Measurements from ENCODE around the gene VPS13D.

Gene VPS13D

GRCh38 chr1:12186679-12186985 lies 43.2 kb upstream of the VPS13D start:
- no peak for TF ChIP-seq EZH2 (optimal IDR thresholded peaks at IDR 0.05; ENCODE audit: low read depth, low read length)
- TF ChIP-seq CTCF (IDR thresholded peaks at IDR 0.05; ENCODE audit: low read length): no peak
- no peak for TF ChIP-seq EZH2phosphoT487 (IDR thresholded peaks at IDR 0.05; ENCODE audit: low read length)
- Histone ChIP-seq H3K27ac (ENCODE audit: low read length) (no peak overlapping the region), H3K4me1 (ENCODE audit: low read length) (no peaks in the 10 kb centered on the region), H3K9me2 (replicated peaks; ENCODE audit: insufficient read depth, low read length) (no peaks in the 10 kb centered on the region), H3K9me3 (replicated peaks; ENCODE audit: insufficient read depth, low read length) (no peaks in the 10 kb centered on the region), H3K27me3 (replicated peaks; ENCODE audit: insufficient read depth, low read length) (no peaks in the 10 kb centered on the region), H3K36me3 (replicated peaks; ENCODE audit: insufficient read depth, low read length) (no peaks in the 10 kb centered on the region), H4K20me1 (ENCODE audit: insufficient read depth, low read length) (no peaks in the 10 kb centered on the region), H3K4me2 (ENCODE audit: low read depth, low read length) (no peak overlapping the region), H3K9ac (ENCODE audit: low read length) (no peak overlapping the region), H2AFZ (ENCODE audit: low read length) (no peak overlapping the region), H3F3A (ENCODE audit: insufficient read depth, low read length) (no peaks in the 10 kb centered on the region), H3K79me2 (ENCODE audit: low read length) (0 out of 2 replicates have a peak, but pooled peaks cover 7% of the 10 kb centered on the region), H3K4me3 (ENCODE audit: low read length) (no peak overlapping the region)
- no peak for DNase-seq

- H3K27ac ChIP-seq (ENCODE audit: low read length): no peak overlapping the region
- H3K9me3 ChIP-seq (replicated peaks; ENCODE audit: insufficient read depth, low read length): no peaks in the 10 kb centered on the region
- no peaks in the 10 kb centered on the region for H3K4me1 ChIP-seq (ENCODE audit: low read length)
- H4K20me1 ChIP-seq (ENCODE audit: insufficient read depth, low read length): no peaks in the 10 kb centered on the region
- TF ChIP-seq EZH2 (optimal IDR thresholded peaks at IDR 0.05; ENCODE audit: low read depth, low read length) (no peak), EZH2phosphoT487 (IDR thresholded peaks at IDR 0.05; ENCODE audit: low read length) (no peak), CTCF (IDR thresholded peaks at IDR 0.05; ENCODE audit: low read length) (no peak)
- H3F3A ChIP-seq (ENCODE audit: insufficient read depth, low read length): no peaks in the 10 kb centered on the region
- no peak overlapping the region for H2AFZ ChIP-seq (ENCODE audit: low read length)
- H3K79me2 ChIP-seq (ENCODE audit: low read length): 0 out of 2 replicates have a peak, but pooled peaks cover 7% of the 10 kb centered on the region
- no peaks in the 10 kb centered on the region for H3K36me3 ChIP-seq (replicated peaks; ENCODE audit: insufficient read depth, low read length)
- H3K4me2 ChIP-seq (ENCODE audit: low read depth, low read length): no peak overlapping the region
- no peak for DNase-seq
- H3K27me3 ChIP-seq (replicated peaks; ENCODE audit: insufficient read depth, low read length): no peaks in the 10 kb centered on the region
- no peak overlapping the region for H3K4me3 ChIP-seq (ENCODE audit: low read length)
- no peak overlapping the region for H3K9ac ChIP-seq (ENCODE audit: low read length)
- H3K9me2 ChIP-seq (replicated peaks; ENCODE audit: insufficient read depth, low read length): no peaks in the 10 kb centered on the region
Observed at GRCh38 chr1:12188115-12188514, 41.7 kb upstream of the VPS13D start.

- H4K20me1 ChIP-seq (ENCODE audit: insufficient read depth, low read length): no peaks in the 10 kb centered on the region
- no peaks in the 10 kb centered on the region for H3K9me2 ChIP-seq (replicated peaks; ENCODE audit: insufficient read depth, low read length)
- no peaks in the 10 kb centered on the region for H3K27me3 ChIP-seq (replicated peaks; ENCODE audit: insufficient read depth, low read length)
- no peak overlapping the region for H3K27ac ChIP-seq (ENCODE audit: low read length)
- no peaks in the 10 kb centered on the region for H3K4me1 ChIP-seq (ENCODE audit: low read length)
- no peaks in the 10 kb centered on the region for H3F3A ChIP-seq (ENCODE audit: insufficient read depth, low read length)
- no peak for TF ChIP-seq CTCF (IDR thresholded peaks at IDR 0.05; ENCODE audit: low read length)
- no peak for TF ChIP-seq EZH2phosphoT487 (IDR thresholded peaks at IDR 0.05; ENCODE audit: low read length)
- TF ChIP-seq EZH2 (optimal IDR thresholded peaks at IDR 0.05; ENCODE audit: low read depth, low read length): no peak
- no peak for DNase-seq
- no peak overlapping the region for H3K4me2 ChIP-seq (ENCODE audit: low read depth, low read length)
- no peak overlapping the region for H2AFZ ChIP-seq (ENCODE audit: low read length)
- H3K79me2 ChIP-seq (ENCODE audit: low read length): 0 out of 2 replicates have a peak, but pooled peaks cover 7% of the 10 kb centered on the region
- no peaks in the 10 kb centered on the region for H3K9me3 ChIP-seq (replicated peaks; ENCODE audit: insufficient read depth, low read length)
- no peak overlapping the region for H3K4me3 ChIP-seq (ENCODE audit: low read length)
- H3K36me3 ChIP-seq (replicated peaks; ENCODE audit: insufficient read depth, low read length): no peaks in the 10 kb centered on the region
- H3K9ac ChIP-seq (ENCODE audit: low read length): no peak overlapping the region
Observed at GRCh38 chr1:12188657-12189327, 41.0 kb upstream of the VPS13D start.
